SU-DHL-6 (cell line): ENCODE results near the gene COL24A1.

Source experiments
- H2AFZ ChIP-seq: fragments of 200-600 bp; sonication (generic); 2 replicates; pipeline ENCODE4 v1.6.1; 2014; ENCODE audit warnings: low read depth, mild to moderate bottlenecking, moderate library complexity, mixed read lengths, antibody characterized with exemption, low read length; ENCODE audit not compliant: severe bottlenecking
- H3F3A ChIP-seq: fragments of 200-600 bp; shearing (Covaris generic); 2 replicates; pipeline ENCODE4 v1.6.0; 2016; ENCODE audit warnings: antibody characterized with exemption, mild to moderate bottlenecking; ENCODE audit not compliant: insufficient read depth
- H3K27ac ChIP-seq: fragments of 200-600 bp; sonication (generic); 2 replicates; pipeline ENCODE4 v1.5.1; 2016; ENCODE audit warnings: low read depth, mild to moderate bottlenecking, low read length, moderate library complexity, mixed read lengths
- H3K27me3 ChIP-seq: fragments of 200-600 bp; sonication (generic), shearing (Covaris generic); 2 replicates; pipeline ENCODE4 v1.6.0; 2014; ENCODE audit warnings: mild to moderate bottlenecking, low read length
- H3K36me3 ChIP-seq: fragments of 200-600 bp; sonication (generic); 2 replicates; pipeline ENCODE4 v1.6.1; 2014; ENCODE audit warnings: mild to moderate bottlenecking, low read length, mixed read lengths
- H3K4me2 ChIP-seq: fragments of 300-600, 200-600 bp; shearing (Covaris generic), sonication (generic); 2 replicates; pipeline ENCODE4 v1.6.0; 2014; ENCODE audit warnings: low read length, low read depth, mild to moderate bottlenecking; ENCODE audit not compliant: poor library complexity, severe bottlenecking
- H3K4me3 ChIP-seq: fragments of 200-600 bp; sonication (generic); 2 replicates; pipeline ENCODE4 v1.5.1; 2014; ENCODE audit warnings: antibody characterized with exemption, low read length, mild to moderate bottlenecking, mixed read lengths; ENCODE audit not compliant: insufficient read depth, poor library complexity, severe bottlenecking
- H3K79me2 ChIP-seq: fragments of 200-600 bp; sonication (generic); 2 replicates; pipeline ENCODE4 v1.6.1; 2014; ENCODE audit warnings: mild to moderate bottlenecking, low read length, moderate library complexity; ENCODE audit not compliant: insufficient read depth
- H3K9ac ChIP-seq: fragments of 200-600 bp; sonication (generic); 2 replicates; pipeline ENCODE4 v1.7.0; 2014; ENCODE audit warnings: mild to moderate bottlenecking, low read length
- H3K9me2 ChIP-seq: fragments of 200-600 bp; sonication (generic); replicated peaks from 2 replicates; pipeline ENCODE4 v1.6.1; 2014; ENCODE audit warnings: low read length; ENCODE audit not compliant: insufficient read depth
- H3K9me3 ChIP-seq: fragments of 200-600 bp; sonication (generic); 2 replicates; pipeline ENCODE4 v1.6.1; 2014; ENCODE audit warnings: low read length, mixed read lengths; ENCODE audit not compliant: insufficient read depth
- H4K20me1 ChIP-seq: fragments of 200-600 bp; sonication (generic); 2 replicates; pipeline ENCODE4 v1.6.1; 2014; ENCODE audit warnings: low read depth, mild to moderate bottlenecking, antibody characterized with exemption, low read length, moderate library complexity, mixed read lengths
- EZH2phosphoT487 ChIP-seq: fragments of 200-600 bp; sonication (generic), shearing (Covaris generic); conservative IDR thresholded peaks from 2 replicates; pipeline ENCODE4 v1.6.1; 2018; ENCODE audit warnings: mild to moderate bottlenecking, antibody characterized with exemption, low read length, moderate library complexity, mixed read lengths
- TF ChIP-seq, protein P1 (sequence below): fragments of 200-600 bp; sonication (generic); IDR thresholded peaks from one replicate; pipeline ENCODE4 v1.5.1; 2017; ENCODE audit warnings: antibody characterized with exemption, mild to moderate bottlenecking, low read length, moderate library complexity; ENCODE audit not compliant: insufficient read depth, poor library complexity, severe bottlenecking

The COL24A1 gene

DNA sequence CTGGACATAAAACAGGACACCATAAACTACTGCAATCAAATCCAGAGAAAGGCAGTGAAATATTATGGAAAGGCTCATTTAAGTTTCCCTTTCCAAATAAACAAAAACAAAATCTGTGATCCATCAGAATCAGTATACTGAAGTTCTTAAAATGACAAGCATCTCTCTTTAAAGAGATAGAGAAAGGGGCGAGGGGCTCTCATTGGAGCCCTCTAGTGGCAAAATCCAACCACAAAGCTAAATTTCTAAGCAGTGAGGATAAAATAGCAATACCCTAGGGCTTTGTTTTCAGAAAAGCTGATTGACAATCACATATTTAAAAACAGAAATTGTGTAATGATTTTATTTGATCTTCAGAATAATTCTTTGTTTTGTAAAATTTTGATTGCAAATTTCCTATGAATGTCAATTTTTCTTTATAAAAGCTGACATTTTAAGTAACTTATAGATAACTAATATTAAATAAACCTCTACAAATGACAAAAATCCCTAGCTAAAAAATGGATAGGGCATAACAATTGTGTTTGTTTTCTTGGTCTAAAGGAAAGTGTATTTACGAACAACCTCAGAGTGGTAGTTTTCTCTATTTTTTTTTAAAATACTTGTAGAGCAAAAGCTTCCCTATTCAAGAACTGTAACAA, 138.2 kb downstream of the COL24A1 start:
- no peak overlapping the region for H2AFZ ChIP-seq
- H4K20me1 ChIP-seq = no peaks in the 10 kb centered on the region
- no peak overlapping the region for H3K4me2 ChIP-seq
- no peaks in the 10 kb centered on the region for H3K79me2 ChIP-seq
- no peaks in the 10 kb centered on the region for H3K36me3 ChIP-seq
- no peaks in the 10 kb centered on the region for H3K27me3 ChIP-seq
- no peak overlapping the region for H3K9ac ChIP-seq
- H3K27ac ChIP-seq = no peak overlapping the region
- no peaks in the 10 kb centered on the region for H3F3A ChIP-seq
- no peaks in the 10 kb centered on the region for H3K9me2 ChIP-seq
- H3K9me3 ChIP-seq = no peaks in the 10 kb centered on the region
- H3K4me3 ChIP-seq = no peak overlapping the region
- no peak for TF ChIP-seq EZH2phosphoT487
- TF ChIP-seq, protein P1, sequence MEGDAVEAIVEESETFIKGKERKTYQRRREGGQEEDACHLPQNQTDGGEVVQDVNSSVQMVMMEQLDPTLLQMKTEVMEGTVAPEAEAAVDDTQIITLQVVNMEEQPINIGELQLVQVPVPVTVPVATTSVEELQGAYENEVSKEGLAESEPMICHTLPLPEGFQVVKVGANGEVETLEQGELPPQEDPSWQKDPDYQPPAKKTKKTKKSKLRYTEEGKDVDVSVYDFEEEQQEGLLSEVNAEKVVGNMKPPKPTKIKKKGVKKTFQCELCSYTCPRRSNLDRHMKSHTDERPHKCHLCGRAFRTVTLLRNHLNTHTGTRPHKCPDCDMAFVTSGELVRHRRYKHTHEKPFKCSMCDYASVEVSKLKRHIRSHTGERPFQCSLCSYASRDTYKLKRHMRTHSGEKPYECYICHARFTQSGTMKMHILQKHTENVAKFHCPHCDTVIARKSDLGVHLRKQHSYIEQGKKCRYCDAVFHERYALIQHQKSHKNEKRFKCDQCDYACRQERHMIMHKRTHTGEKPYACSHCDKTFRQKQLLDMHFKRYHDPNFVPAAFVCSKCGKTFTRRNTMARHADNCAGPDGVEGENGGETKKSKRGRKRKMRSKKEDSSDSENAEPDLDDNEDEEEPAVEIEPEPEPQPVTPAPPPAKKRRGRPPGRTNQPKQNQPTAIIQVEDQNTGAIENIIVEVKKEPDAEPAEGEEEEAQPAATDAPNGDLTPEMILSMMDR = peak; percentile 91

DNA sequence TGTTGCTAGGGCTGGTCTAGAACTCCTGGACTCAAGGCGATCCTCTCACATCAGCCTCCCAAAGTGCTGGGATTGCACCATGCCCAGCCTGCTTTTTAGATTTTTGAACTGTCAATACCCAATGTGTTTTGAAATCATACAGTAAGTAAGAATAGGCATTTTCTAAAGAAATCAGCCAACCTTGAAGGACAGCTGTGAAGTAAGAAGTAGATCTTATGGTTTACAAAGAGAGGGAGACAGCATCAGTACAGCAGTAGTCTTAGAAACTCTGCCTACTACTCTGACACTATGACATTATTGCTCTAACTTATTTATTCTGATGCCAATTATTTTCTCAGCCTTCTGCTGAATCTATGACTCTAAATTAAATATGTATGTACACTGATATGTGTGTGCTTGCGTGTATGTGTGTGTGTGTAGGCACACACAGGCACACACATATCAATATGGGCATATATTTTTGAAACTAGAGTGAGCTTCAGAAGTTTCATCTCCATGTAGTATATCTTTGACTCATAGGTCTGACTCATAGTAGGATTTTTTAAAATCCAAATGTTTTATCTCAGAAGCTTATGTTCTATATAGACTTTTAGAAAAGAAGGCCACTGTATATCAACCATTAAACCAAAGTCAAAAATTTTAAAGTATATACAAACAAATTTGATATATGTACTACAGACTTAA, 140.4 kb downstream of the COL24A1 start:
- Histone ChIP-seq H3K27me3 (no peaks in the 10 kb centered on the region), H3K9me3 (no peaks in the 10 kb centered on the region), H3K36me3 (no peaks in the 10 kb centered on the region), H3K27ac (no peak overlapping the region), H3K4me2 (no peak overlapping the region), H2AFZ (no peak overlapping the region), H3F3A (no peaks in the 10 kb centered on the region), H3K9ac (no peak overlapping the region), H3K9me2 (no peaks in the 10 kb centered on the region), H3K4me3 (no peak overlapping the region), H3K79me2 (no peaks in the 10 kb centered on the region), H4K20me1 (no peaks in the 10 kb centered on the region)
- TF ChIP-seq EZH2phosphoT487 = no peak
- TF ChIP-seq, protein P1 = no peak

DNA sequence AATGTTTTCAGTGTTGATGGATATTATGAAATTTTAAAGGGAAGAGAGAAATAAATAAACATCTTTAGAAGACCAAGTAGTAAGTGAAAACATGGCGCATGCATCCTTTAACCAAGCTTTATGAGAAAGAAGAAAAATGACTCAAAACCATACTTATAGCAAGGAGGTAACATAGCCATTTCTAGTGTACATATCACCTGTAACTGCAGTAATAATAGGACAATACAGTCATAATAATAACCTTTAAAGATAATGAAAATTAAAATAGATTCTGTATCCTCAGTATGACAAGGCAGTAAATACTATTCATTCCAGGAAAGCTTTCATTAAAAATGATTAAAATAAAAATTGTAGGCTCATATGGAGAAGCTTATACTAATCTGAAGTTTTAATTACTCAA, 141.2 kb downstream of the COL24A1 start:
- no peak overlapping the region for H3K4me2 ChIP-seq
- no peak overlapping the region for H3K4me3 ChIP-seq
- H4K20me1 ChIP-seq = no peaks in the 10 kb centered on the region
- H2AFZ ChIP-seq = no peak overlapping the region
- no peaks in the 10 kb centered on the region for H3K36me3 ChIP-seq
- no peaks in the 10 kb centered on the region for H3F3A ChIP-seq
- no peaks in the 10 kb centered on the region for H3K9me2 ChIP-seq
- H3K27me3 ChIP-seq = no peaks in the 10 kb centered on the region
- H3K9me3 ChIP-seq = no peaks in the 10 kb centered on the region
- no peak overlapping the region for H3K9ac ChIP-seq
- H3K79me2 ChIP-seq = no peaks in the 10 kb centered on the region
- no peak overlapping the region for H3K27ac ChIP-seq
- TF ChIP-seq EZH2phosphoT487 = no peak
- TF ChIP-seq, protein P1 = no peak
